Endodermal cell (in vitro differentiated cells): ENCODE data around the gene TCL1A. TPM values are rescaled to one million over a fixed set of nuclear protein-coding genes. Genes with fewer than 3 reads are reported as not detected.

Experiments used
- DNase-seq: peaks from one replicate; pipeline ENCODE4 v3.0.0-alpha.2; 2017
- H3K27ac ChIP-seq: 2 replicates; pipeline ENCODE4 v1.5.1; 2013; ENCODE audit warnings: mild to moderate bottlenecking, low read depth, low read length, moderate library complexity
- H3K27me3 ChIP-seq: 2 replicates; pipeline ENCODE4 v1.6.1; 2013; ENCODE audit warnings: mild to moderate bottlenecking, low read length, moderate library complexity; ENCODE audit not compliant: insufficient read depth, control insufficient read depth, poor library complexity, severe bottlenecking
- H3K36me3 ChIP-seq: 2 replicates; pipeline ENCODE4 v1.7.0; 2013; ENCODE audit warnings: mild to moderate bottlenecking, low read length, moderate library complexity; ENCODE audit not compliant: control insufficient read depth, insufficient read depth
- H3K4me1 ChIP-seq: one replicate; pipeline ENCODE4 v1.7.0; 2013; ENCODE audit warnings: low read length; ENCODE audit not compliant: control insufficient read depth, insufficient read depth
- H3K4me3 ChIP-seq: 2 replicates; pipeline ENCODE4 v1.5.1; 2013; ENCODE audit warnings: mild to moderate bottlenecking, low read length, moderate library complexity
- H3K9ac ChIP-seq: 2 replicates; pipeline ENCODE4 v1.6.1; 2013; ENCODE audit warnings: mild to moderate bottlenecking, low read length, moderate library complexity; ENCODE audit not compliant: poor library complexity, severe bottlenecking; ENCODE audit errors: extremely low read depth
- H3K9me3 ChIP-seq: 2 replicates; pipeline ENCODE4 v1.6.1; 2013; ENCODE audit warnings: mild to moderate bottlenecking, low read length, moderate library complexity; ENCODE audit not compliant: control insufficient read depth
- H3K27ac Mint-ChIP-seq: 2 replicates; pipeline ENCODE4 v1.8.0; 2020; ENCODE audit warnings: mixed read lengths
- H3K27me3 Mint-ChIP-seq: 2 replicates; pipeline ENCODE4 v1.8.0; 2021; ENCODE audit warnings: mild to moderate bottlenecking, mixed read lengths; ENCODE audit not compliant: insufficient read depth
- H3K36me3 Mint-ChIP-seq: 2 replicates; pipeline ENCODE4 v1.8.0; 2020; ENCODE audit warnings: low read depth, mixed read lengths
- H3K4me1 Mint-ChIP-seq: 2 replicates; pipeline ENCODE4 v1.8.0; 2020; ENCODE audit warnings: mixed read lengths
- H3K4me3 Mint-ChIP-seq: 2 replicates; pipeline ENCODE4 v1.8.0; 2020; ENCODE audit warnings: mild to moderate bottlenecking, moderate library complexity, mixed read lengths
- H3K9me3 Mint-ChIP-seq: 2 replicates; pipeline ENCODE4 v1.8.0; 2020; ENCODE audit warnings: mild to moderate bottlenecking, mixed read lengths
- WGBS, 2 experiments: methylation state at CpG; one replicate each; pipeline versions ENCODE4 v1.1.5 to v1.1.7; 2013; ENCODE audit warnings: missing lambda C conversion rate in 2 of 2, mixed read lengths in 1 of 2; ENCODE audit not compliant: insufficient coverage in 1 of 2, insufficient read length in 1 of 2; 5-methylcytosine and 5-hydroxymethylcytosine counted together
- total RNA-seq, 2 donors: library from RNA; stranded (reverse); fragmentation: NEBNext Ultra II Directional in 1 of 2; extraction: Animal tissue kit (Norgen Biotek cat#: 25700) in 1 of 2; gene quantifications; 2 replicates in 1 of 2; 3 replicates in 1 of 2; pipeline ENCODE4 v1.2.1, GENCODE V29; 2021
- TF ChIP-seq, protein P1 (sequence below): fragments of 200-600 bp; sonication (generic); conservative IDR thresholded peaks from 2 replicates; pipeline ENCODE4 v1.5.0; 2021; ENCODE audit warnings: antibody characterized with exemption, mild to moderate bottlenecking

The TCL1A gene
- total RNA-seq, 2 donors from 2014 or later, result 0.53 to 1.8 TPM

DNA sequence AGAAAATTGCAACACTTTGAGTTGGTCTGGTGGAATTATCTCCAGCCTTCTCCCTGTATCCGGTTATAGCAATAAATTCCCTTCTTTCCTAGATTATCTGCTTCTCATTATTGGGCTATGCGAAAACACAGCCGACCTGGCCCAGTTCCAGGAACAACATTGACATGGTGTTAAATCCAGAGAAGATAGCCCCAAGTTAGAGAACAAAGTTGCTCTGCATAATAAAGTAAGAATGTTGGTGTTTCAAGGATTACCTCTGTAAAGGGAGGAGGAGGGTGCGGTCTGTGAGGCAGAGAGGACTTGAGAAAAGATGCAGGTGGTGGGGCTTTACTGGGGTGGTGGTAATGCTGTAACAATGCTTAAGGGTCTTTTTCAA, 12.1 kb downstream of the TCL1A start:
- Mint-ChIP-seq H3K27me3 (peaks cover 90% of the 10 kb centered on the region), H3K4me1 (peaks cover 21% of the 10 kb centered on the region), H3K9me3 (no peaks in the 10 kb centered on the region), H3K27ac (no peak overlapping the region), H3K36me3 (no peaks in the 10 kb centered on the region), H3K4me3 (no peak overlapping the region)
- 46 to 53% methylated on average over 3 to 4 of the region's 4 CpGs for WGBS, 2 experiments
- no peak overlapping the region for H3K27ac ChIP-seq
- no peaks in the 10 kb centered on the region for H3K4me1 ChIP-seq
- DNase-seq, result no peak
- H3K4me3 ChIP-seq, result no peak overlapping the region
- H3K9ac ChIP-seq, result no peak overlapping the region
- TF ChIP-seq, protein P1, sequence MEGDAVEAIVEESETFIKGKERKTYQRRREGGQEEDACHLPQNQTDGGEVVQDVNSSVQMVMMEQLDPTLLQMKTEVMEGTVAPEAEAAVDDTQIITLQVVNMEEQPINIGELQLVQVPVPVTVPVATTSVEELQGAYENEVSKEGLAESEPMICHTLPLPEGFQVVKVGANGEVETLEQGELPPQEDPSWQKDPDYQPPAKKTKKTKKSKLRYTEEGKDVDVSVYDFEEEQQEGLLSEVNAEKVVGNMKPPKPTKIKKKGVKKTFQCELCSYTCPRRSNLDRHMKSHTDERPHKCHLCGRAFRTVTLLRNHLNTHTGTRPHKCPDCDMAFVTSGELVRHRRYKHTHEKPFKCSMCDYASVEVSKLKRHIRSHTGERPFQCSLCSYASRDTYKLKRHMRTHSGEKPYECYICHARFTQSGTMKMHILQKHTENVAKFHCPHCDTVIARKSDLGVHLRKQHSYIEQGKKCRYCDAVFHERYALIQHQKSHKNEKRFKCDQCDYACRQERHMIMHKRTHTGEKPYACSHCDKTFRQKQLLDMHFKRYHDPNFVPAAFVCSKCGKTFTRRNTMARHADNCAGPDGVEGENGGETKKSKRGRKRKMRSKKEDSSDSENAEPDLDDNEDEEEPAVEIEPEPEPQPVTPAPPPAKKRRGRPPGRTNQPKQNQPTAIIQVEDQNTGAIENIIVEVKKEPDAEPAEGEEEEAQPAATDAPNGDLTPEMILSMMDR, result no peak
- H3K9me3 ChIP-seq, result no peaks in the 10 kb centered on the region
- H3K36me3 ChIP-seq, result no peaks in the 10 kb centered on the region
- peaks cover 15% of the 10 kb centered on the region for H3K27me3 ChIP-seq

DNA sequence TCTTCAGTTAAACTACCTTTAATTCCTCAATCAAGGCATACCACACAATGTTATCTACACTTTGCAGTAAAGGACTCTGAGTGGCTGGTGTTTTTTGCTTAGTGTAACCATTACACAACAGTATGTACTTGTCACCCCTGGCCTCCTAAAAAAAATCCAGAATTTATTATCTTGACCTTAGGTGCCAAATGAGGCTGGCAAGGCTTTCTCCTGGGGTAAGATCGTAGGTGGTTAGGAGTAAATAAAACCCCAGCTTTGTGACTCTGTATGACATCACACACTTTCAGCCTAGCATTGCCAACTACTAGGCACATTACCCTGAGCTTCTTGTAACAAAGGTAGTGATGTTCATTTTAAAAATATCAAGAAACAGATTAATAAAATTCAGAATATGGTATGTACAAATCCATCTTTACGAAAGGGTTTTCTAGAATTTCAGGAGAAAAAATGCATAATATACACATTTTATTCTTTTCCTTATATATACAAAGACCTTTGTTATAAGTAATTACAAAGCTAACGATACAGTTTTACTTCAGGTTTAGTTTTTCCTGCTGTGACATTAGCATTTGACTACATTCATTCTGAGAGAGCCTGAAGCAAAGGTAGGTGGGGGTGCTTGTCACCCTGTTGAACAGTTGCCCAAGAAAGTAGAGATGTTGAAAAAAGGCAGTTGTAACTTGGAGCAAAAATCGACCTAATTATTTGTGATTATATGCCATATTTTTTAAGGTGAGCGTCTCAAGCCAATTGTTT, 13.5 kb downstream of the TCL1A start:
- TF ChIP-seq, protein P1, result no peak
- H3K27me3 Mint-ChIP-seq, result peaks cover 92% of the 10 kb centered on the region
- H3K27ac Mint-ChIP-seq, result no peak overlapping the region
- H3K4me3 Mint-ChIP-seq, result no peak overlapping the region
- Histone ChIP-seq H3K9ac (no peak overlapping the region), H3K27ac (no peak overlapping the region), H3K27me3 (peaks cover 15% of the 10 kb centered on the region), H3K36me3 (no peaks in the 10 kb centered on the region), H3K9me3 (no peaks in the 10 kb centered on the region), H3K4me1 (no peaks in the 10 kb centered on the region), H3K4me3 (no peak overlapping the region)
- WGBS, 2 experiments, result 23 to 40% methylated on average over 2 to 4 of the region's 5 CpGs
- H3K36me3 Mint-ChIP-seq, result no peaks in the 10 kb centered on the region
- peaks cover 21% of the 10 kb centered on the region for H3K4me1 Mint-ChIP-seq
- no peak for DNase-seq
- H3K9me3 Mint-ChIP-seq, result no peaks in the 10 kb centered on the region

DNA sequence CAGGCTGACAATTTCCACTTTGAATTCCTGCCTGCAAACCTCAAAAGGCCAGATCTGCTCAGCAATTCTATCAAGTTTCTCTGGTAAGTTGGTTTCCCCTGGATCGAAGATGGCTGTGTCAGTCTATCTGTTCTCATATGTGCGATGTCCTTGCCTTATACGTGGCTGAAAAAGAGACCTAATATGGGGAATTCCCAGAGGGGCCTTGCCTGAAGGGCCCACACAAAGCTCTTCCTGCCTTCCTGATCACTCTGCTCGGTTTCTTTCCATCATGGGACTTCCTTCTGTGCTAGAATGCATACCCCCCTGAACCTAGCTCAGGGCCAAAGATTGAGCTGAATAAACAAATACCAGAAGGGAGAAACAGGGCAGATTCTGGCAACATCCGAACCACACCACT, 14.5 kb downstream of the TCL1A start:
- Histone ChIP-seq H3K27me3 (peaks cover 15% of the 10 kb centered on the region), H3K36me3 (no peaks in the 10 kb centered on the region), H3K9me3 (no peaks in the 10 kb centered on the region), H3K27ac (no peak overlapping the region), H3K9ac (no peak overlapping the region), H3K4me3 (no peak overlapping the region), H3K4me1 (no peaks in the 10 kb centered on the region)
- no peak overlapping the region for H3K27ac Mint-ChIP-seq
- H3K36me3 Mint-ChIP-seq, result no peaks in the 10 kb centered on the region
- no peak for DNase-seq
- TF ChIP-seq, protein P1, result no peak
- peaks cover 21% of the 10 kb centered on the region for H3K4me1 Mint-ChIP-seq
- WGBS, 2 experiments, result 75 to 85% methylated on average over 4 to 5 of the region's 5 CpGs
- peaks cover 88% of the 10 kb centered on the region for H3K27me3 Mint-ChIP-seq
- no peak overlapping the region for H3K4me3 Mint-ChIP-seq
- no peaks in the 10 kb centered on the region for H3K9me3 Mint-ChIP-seq
